Esophagus muscularis mucosa (tissue), 4 donors: ENCODE data around the gene ATP7B. TPM values are rescaled to one million over a fixed set of nuclear protein-coding genes. Genes with fewer than 3 reads are reported as not detected.

ENCODE experiments used
- DNase-seq: peaks from one replicate; pipeline ENCODE4 v3.0.0-alpha.2; 2017; ENCODE audit errors: extremely low spot score
- H3K27ac ChIP-seq, 4 donors: fragments of 200-600 bp; sonication (generic); replicated peaks in 1 of 4; 1 replicate in 3 of 4; 2 replicates in 1 of 4; pipeline ENCODE4 v1.5.1; 2016 to 2019; ENCODE audit warnings: mild to moderate bottlenecking in 1 of 4
- H3K27me3 ChIP-seq, 4 donors: fragments of 200-600 bp; sonication (generic); one replicate each; pipeline versions ENCODE4 v1.5.1 to v1.6.0; 2016 to 2019
- H3K36me3 ChIP-seq, 4 donors: fragments of 200-600 bp; sonication (generic); one replicate each; pipeline ENCODE4 v1.5.1; 2016 to 2019
- H3K4me1 ChIP-seq, 4 donors: fragments of 200-600 bp; sonication (generic); one replicate each; pipeline ENCODE4 v1.5.1; 2016 to 2019
- H3K4me3 ChIP-seq, 4 donors: fragments of 200-600 bp; sonication (generic); 1 replicate in 2 of 4; 2 replicates in 2 of 4; pipeline ENCODE4 v1.5.1; 2016 to 2019; ENCODE audit warnings: mild to moderate bottlenecking in 4 of 4, moderate library complexity in 1 of 4
- H3K9me3 ChIP-seq, 4 donors: fragments of 200-600 bp; sonication (generic); 1 replicate in 3 of 4; 2 replicates in 1 of 4; pipeline ENCODE4 v1.5.1; 2016 to 2019
- EP300 ChIP-seq: sonication (generic); formaldehyde crosslinking; IDR thresholded peaks from one replicate; pipeline ENCODE4 v1.6.1; 2017; ENCODE audit warnings: antibody characterized with exemption
- POLR2A ChIP-seq: fragments of 450-650 bp; IDR thresholded peaks from one replicate; pipeline ENCODE4 v1.6.1; 2017; ENCODE audit warnings: antibody characterized with exemption, moderate library complexity, mild to moderate bottlenecking, low read depth
- POLR2AphosphoS5 ChIP-seq, 2 donors: sonication (generic); formaldehyde crosslinking; IDR thresholded peaks; one replicate each; pipeline ENCODE4 v1.6.1; 2017; ENCODE audit warnings: antibody characterized with exemption in 2 of 2
- WGBS: methylation state at CpG from one replicate; pipeline ENCODE4 v1.1.5; 2018; 5-methylcytosine and 5-hydroxymethylcytosine counted together
- intact Hi-C: fragments of 100-400 bp; cut with DNase I; formaldehyde crosslinking; loops from one replicate; pipeline ENCODE4 v1.15.1; 2023
- total RNA-seq, 4 donors: library from RNA; depleted of rRNA; stranded (reverse); fragments of >200 nt; gene quantifications; one replicate each; pipeline versions ENCODE4 v1.1.0 to v1.2.1, GENCODE V29; 2016
- TF ChIP-seq, protein P1 (sequence below), 3 experiments: fragments of 200-600 bp in 2 of 3; fragments of 450-650 bp in 1 of 3; sonication (generic) in 2 of 3; IDR thresholded peaks; one replicate each; pipeline ENCODE4 v1.5.1; 2017 to 2019; ENCODE audit warnings: antibody characterized with exemption in 3 of 3, mild to moderate bottlenecking in 2 of 3, moderate library complexity in 1 of 3

The ATP7B gene
- total RNA-seq, 4 donors from 2014 or later: 2.5 to 5.2 (median 4.4) TPM

DNA sequence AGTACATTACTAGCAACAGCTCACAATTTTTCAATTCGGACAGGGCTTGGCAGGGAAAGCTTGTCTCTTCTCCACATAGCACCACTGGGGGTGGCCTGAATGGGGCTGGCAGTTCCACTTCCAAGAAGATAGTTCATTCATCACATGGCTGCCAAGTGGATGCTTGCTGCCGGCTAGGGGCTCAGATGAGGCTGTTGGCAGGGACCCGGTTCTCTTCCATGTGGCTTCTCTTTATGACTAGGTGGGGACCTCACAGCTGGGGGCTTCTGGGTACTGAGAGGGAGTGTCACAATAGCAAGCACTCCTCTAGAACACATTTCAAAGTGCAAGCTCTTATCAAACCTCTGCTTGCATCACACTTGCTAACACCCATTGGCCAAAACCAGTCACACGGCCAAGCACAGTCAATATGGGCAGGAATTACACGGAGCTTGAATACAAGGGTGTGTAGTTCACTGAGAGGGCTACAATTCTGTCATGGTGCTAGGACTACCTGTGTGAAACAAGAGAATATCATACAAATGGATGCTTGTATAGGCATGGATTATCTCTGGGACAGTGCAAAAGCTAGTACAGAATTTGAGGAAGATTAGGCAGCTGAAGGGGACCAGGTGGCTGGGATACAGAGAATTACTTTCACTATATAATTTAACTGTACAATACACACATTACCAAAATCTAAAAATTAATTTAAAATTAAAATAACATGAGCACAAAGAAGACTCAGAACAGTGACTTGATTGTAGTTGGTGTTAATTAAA lies 32.3 kb downstream of the ATP7B start:
- 42% methylated on average over 4 of the region's 5 CpGs for WGBS
- peaks cover 0 to 8% (median 2%) of the 10 kb centered on the region in 4 donors for H3K36me3 ChIP-seq

GRCh38 chr13:51977625-51978024 lies 33.6 kb downstream of the ATP7B start:
- TF ChIP-seq, protein P1, sequence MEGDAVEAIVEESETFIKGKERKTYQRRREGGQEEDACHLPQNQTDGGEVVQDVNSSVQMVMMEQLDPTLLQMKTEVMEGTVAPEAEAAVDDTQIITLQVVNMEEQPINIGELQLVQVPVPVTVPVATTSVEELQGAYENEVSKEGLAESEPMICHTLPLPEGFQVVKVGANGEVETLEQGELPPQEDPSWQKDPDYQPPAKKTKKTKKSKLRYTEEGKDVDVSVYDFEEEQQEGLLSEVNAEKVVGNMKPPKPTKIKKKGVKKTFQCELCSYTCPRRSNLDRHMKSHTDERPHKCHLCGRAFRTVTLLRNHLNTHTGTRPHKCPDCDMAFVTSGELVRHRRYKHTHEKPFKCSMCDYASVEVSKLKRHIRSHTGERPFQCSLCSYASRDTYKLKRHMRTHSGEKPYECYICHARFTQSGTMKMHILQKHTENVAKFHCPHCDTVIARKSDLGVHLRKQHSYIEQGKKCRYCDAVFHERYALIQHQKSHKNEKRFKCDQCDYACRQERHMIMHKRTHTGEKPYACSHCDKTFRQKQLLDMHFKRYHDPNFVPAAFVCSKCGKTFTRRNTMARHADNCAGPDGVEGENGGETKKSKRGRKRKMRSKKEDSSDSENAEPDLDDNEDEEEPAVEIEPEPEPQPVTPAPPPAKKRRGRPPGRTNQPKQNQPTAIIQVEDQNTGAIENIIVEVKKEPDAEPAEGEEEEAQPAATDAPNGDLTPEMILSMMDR (IDR thresholded peaks at IDR 0.05): no peak
- TF ChIP-seq POLR2A (no peak), EP300 (no peak), POLR2AphosphoS5 (IDR thresholded peaks at IDR 0.05) (no peak)
- no peaks in the 10 kb centered on the region for H3K27me3 ChIP-seq
- no peaks in the 10 kb centered on the region for H3K9me3 ChIP-seq
- no peak overlapping the region for H3K4me3 ChIP-seq
- no peak overlapping the region for H3K27ac ChIP-seq
- peaks cover 0 to 7% (median 0%) of the 10 kb centered on the region in 4 donors for H3K4me1 ChIP-seq
- WGBS: 94% methylated on average over 5 of the region's 5 CpGs
- intact Hi-C loops: no loop called here
- peaks cover 0 to 15% (median 6%) of the 10 kb centered on the region in 4 donors for H3K36me3 ChIP-seq
- DNase-seq: no peak

More for the DNA sequence above, 32.3 kb downstream of the ATP7B start:
- intact Hi-C loops: no loop called here
- no peaks in the 10 kb centered on the region for H3K9me3 ChIP-seq
- no peak overlapping the region for H3K4me3 ChIP-seq
- no peaks in the 10 kb centered on the region for H3K27me3 ChIP-seq
- TF ChIP-seq POLR2A (no peak), EP300 (no peak), POLR2AphosphoS5 (IDR thresholded peaks at IDR 0.05) (no peak)
- TF ChIP-seq, protein P1 (IDR thresholded peaks at IDR 0.05): no peak
- no peak overlapping the region for H3K27ac ChIP-seq
- DNase-seq: no peak
- H3K4me1 ChIP-seq: peaks cover 0 to 7% (median 0%) of the 10 kb centered on the region in 4 donors

DNA sequence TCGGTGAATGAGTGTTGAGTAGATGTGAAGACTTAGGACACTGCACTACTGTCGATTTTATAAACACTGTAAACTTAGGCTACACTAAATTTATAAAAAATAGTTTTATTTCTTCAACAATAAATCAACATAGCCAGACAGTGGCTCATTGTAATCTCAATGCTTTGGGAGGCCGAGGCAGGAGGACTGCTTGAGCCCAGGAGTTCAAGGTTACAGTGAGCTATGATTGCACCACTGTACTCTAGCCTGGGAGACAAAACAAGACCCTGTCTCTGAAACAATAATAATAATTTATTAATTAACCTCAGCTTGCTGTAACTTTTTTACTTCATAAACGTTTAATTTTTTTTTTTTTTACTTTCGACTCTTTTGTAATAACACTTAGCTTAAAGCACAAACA lies 34.4 kb downstream of the ATP7B start:
- no peaks in the 10 kb centered on the region for H3K27me3 ChIP-seq
- no peaks in the 10 kb centered on the region for H3K9me3 ChIP-seq
- H3K36me3 ChIP-seq: peaks cover 0 to 15% (median 6%) of the 10 kb centered on the region in 4 donors
- no peak overlapping the region for H3K4me3 ChIP-seq
- TF ChIP-seq, protein P1 (IDR thresholded peaks at IDR 0.05): no peak
- no peak for TF ChIP-seq POLR2AphosphoS5 (IDR thresholded peaks at IDR 0.05)
- TF ChIP-seq EP300: no peak
- no peak for TF ChIP-seq POLR2A
- H3K27ac ChIP-seq: no peak overlapping the region
- intact Hi-C loops: no loop called here
- peaks cover 0 to 7% (median 0%) of the 10 kb centered on the region in 4 donors for H3K4me1 ChIP-seq
- no peak for DNase-seq
- 85% methylated on average over 5 of the region's 5 CpGs for WGBS

DNA sequence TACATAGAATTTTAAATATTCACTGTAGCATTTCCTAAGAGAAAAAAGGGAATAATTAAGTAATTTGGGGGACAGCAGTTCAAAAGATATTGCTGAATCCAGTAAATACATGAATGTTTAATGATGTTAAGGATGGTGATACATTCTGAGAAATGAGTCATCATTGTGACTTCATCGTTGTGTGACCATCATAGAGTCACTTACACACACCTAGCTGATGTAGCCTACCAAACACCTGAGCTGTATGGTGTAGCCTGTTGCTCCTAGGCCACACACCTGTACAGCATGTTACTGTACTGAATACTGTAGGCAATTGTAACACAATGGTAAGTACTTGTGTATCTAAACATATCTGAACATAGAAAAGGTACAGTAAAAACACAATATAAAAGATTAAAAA lies 34.8 kb downstream of the ATP7B start:
- Histone ChIP-seq H3K36me3 (peaks cover 0 to 15% (median 6%) of the 10 kb centered on the region in 4 donors), H3K9me3 (no peaks in the 10 kb centered on the region), H3K4me1 (peaks cover 0 to 7% (median 0%) of the 10 kb centered on the region in 4 donors), H3K27ac (no peak overlapping the region), H3K4me3 (no peak overlapping the region), H3K27me3 (no peaks in the 10 kb centered on the region)
- DNase-seq: no peak
- 0% methylated on average over 1 of the region's 1 CpG for WGBS
- intact Hi-C loops: no loop called here
- TF ChIP-seq, protein P1 (IDR thresholded peaks at IDR 0.05): no peak
- no peak for TF ChIP-seq POLR2AphosphoS5 (IDR thresholded peaks at IDR 0.05)
- TF ChIP-seq EP300: no peak
- TF ChIP-seq POLR2A: no peak
